ENCODE results near the gene DCC. TPM values are rescaled to one million over a fixed set of nuclear protein-coding genes. Genes with fewer than 3 reads are reported as not detected.

The DCC gene
- total and polyA plus RNA-seq, 2 donors (not counting 1 experiment from before 2014, with no cell fraction given): not detected

DNA sequence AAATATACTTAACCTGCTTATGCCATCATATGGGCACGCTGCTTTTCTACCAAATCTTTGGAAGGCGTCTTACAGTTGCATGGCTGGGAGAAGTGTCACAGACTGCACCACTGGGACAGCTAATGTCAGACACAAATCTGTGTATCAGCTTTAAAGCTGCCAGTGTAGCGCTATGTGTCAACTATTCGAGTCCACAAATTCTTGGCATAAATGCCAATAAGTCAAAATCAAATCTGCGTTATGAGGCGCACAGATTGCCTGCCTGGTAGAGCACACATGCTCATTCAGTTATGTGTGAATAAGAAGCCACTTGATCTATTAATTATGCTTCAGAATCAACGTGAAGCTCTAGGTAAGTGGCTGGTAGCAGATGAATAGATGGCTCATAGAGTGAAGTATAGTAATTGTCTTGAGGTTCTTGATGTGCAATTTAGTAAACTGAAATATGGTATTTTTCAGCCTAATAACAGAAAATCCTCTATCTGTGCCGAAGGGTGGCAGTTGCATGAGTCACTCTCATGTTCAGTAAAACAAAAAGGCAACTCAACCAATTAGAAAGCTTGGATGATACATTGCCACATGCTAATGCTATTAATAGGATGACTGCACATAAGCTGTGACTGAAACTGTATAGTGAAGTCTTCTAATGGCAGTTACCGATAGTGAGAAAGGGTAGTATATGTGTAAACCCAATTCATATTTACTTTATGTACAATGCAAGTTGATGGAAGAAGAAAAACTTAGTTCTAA, 52.0 kb downstream of the DCC start:
- ATAC-seq (ENCODE audit: low read depth) (no peak), DNase-seq (no peak)
- ChIA-PET CTCF (no interaction called here), POLR2A (no interaction called here)
- 92% methylated on average over 6 of the region's 9 CpGs for WGBS (ENCODE audit: insufficient coverage)
- H3K4me3 Mint-ChIP-seq: no peak overlapping the region
- H3K27me3 Mint-ChIP-seq: no peaks in the 10 kb centered on the region
- H3K27ac Mint-ChIP-seq: no peak overlapping the region
- H3K4me1 Mint-ChIP-seq: no peaks in the 10 kb centered on the region
- Histone ChIP-seq H3K36me3 (replicated peaks in 1 of 2; ENCODE audit: control extremely low read depth in 1 of 2, control insufficient read depth in 1 of 2, extremely low read depth in 1 of 2, insufficient read depth in 2 of 2, low read length in 1 of 2) (no peaks in the 10 kb centered on the region), H3K27me3 (replicated peaks in 1 of 4; ENCODE audit: control extremely low read depth in 1 of 4, control insufficient read depth in 3 of 4, insufficient read depth in 4 of 4, low read length in 3 of 4) (no peaks in the 10 kb centered on the region), H3K4me2 (replicated peaks; ENCODE audit: low read depth, low read length, poor library complexity, severe bottlenecking) (no peak overlapping the region), H3K4me1 (ENCODE audit: control insufficient read depth in 2 of 2, insufficient read depth in 2 of 2, low read length in 2 of 2) (no peaks in the 10 kb centered on the region), H3K4me3 (ENCODE audit: control extremely low read depth in 1 of 5, extremely low read depth in 1 of 5, insufficient read depth in 1 of 5, low read depth in 2 of 5, low read length in 4 of 5) (no peak overlapping the region), H2AFZ (ENCODE audit: insufficient read depth, low read depth, low read length, poor library complexity, severe bottlenecking) (no peak overlapping the region), H3K79me2 (ENCODE audit: control insufficient read depth, insufficient read depth, low read length) (no peaks in the 10 kb centered on the region), H3K9me3 (ENCODE audit: control extremely low read depth in 1 of 3, control insufficient read depth in 2 of 3, insufficient read depth in 1 of 3, low read length in 2 of 3) (no peaks in the 10 kb centered on the region), H3K27ac (ENCODE audit: low read length in 2 of 2) (no peak overlapping the region), H4K20me1 (ENCODE audit: control insufficient read depth, insufficient read depth, low read length, poor library complexity, severe bottlenecking) (no peaks in the 10 kb centered on the region), H3K9ac (ENCODE audit: low read length) (no peak overlapping the region)
- intact Hi-C loops (cut with micrococcal nuclease): no loop called here
- no peaks in the 10 kb centered on the region for H3K9me3 Mint-ChIP-seq (ENCODE audit: insufficient read depth)
- no peak for TF ChIP-seq EZH2 (IDR thresholded peaks at IDR 0.05; ENCODE audit: borderline replicate concordance, insufficient read depth, low read depth, low read length, poor library complexity, severe bottlenecking)
- TF ChIP-seq, protein P1, sequence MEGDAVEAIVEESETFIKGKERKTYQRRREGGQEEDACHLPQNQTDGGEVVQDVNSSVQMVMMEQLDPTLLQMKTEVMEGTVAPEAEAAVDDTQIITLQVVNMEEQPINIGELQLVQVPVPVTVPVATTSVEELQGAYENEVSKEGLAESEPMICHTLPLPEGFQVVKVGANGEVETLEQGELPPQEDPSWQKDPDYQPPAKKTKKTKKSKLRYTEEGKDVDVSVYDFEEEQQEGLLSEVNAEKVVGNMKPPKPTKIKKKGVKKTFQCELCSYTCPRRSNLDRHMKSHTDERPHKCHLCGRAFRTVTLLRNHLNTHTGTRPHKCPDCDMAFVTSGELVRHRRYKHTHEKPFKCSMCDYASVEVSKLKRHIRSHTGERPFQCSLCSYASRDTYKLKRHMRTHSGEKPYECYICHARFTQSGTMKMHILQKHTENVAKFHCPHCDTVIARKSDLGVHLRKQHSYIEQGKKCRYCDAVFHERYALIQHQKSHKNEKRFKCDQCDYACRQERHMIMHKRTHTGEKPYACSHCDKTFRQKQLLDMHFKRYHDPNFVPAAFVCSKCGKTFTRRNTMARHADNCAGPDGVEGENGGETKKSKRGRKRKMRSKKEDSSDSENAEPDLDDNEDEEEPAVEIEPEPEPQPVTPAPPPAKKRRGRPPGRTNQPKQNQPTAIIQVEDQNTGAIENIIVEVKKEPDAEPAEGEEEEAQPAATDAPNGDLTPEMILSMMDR (IDR thresholded peaks at IDR 0.05): no peak

DNA sequence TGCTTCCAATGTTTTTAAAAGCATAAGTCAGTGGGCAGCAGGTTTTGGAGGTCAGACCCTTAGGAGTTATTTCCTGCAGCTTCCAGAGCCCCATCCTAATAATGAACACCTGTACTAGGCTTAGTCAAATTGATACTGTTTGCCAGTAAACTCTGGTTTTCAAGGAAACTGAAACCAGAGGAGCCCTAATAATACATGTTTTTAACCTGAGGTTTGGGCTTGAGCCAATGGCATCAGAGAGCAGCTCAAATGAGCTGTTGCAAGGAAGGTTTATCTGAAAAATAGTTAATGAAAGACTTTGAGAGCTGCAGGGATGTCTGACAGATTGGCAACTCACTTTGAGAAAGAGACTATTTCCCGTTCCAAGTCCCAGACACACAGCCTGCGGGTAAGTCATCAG, 54.6 kb downstream of the DCC start:
- WGBS (ENCODE audit: insufficient coverage): no CpG with 5 or more reads among the region's 2 CpGs
- DNase-seq: no peak
- H2AFZ ChIP-seq (ENCODE audit: insufficient read depth, low read depth, low read length, poor library complexity, severe bottlenecking): no peak overlapping the region
- intact Hi-C loops (cut with micrococcal nuclease): no loop called here
- no peak overlapping the region for H3K9ac ChIP-seq (ENCODE audit: low read length)
- Mint-ChIP-seq H3K4me1 (no peaks in the 10 kb centered on the region), H3K4me3 (no peak overlapping the region), H3K27ac (no peak overlapping the region), H3K9me3 (ENCODE audit: insufficient read depth) (no peaks in the 10 kb centered on the region), H3K27me3 (no peaks in the 10 kb centered on the region)
- no peaks in the 10 kb centered on the region for H3K4me1 ChIP-seq (ENCODE audit: control insufficient read depth in 2 of 2, insufficient read depth in 2 of 2, low read length in 2 of 2)
- no peak overlapping the region for H3K4me3 ChIP-seq (ENCODE audit: control extremely low read depth in 1 of 5, extremely low read depth in 1 of 5, insufficient read depth in 1 of 5, low read depth in 2 of 5, low read length in 4 of 5)
- no peaks in the 10 kb centered on the region for H3K27me3 ChIP-seq (replicated peaks in 1 of 4; ENCODE audit: control extremely low read depth in 1 of 4, control insufficient read depth in 3 of 4, insufficient read depth in 4 of 4, low read length in 3 of 4)
- H3K4me2 ChIP-seq (replicated peaks; ENCODE audit: low read depth, low read length, poor library complexity, severe bottlenecking): no peak overlapping the region
- no peaks in the 10 kb centered on the region for H4K20me1 ChIP-seq (ENCODE audit: control insufficient read depth, insufficient read depth, low read length, poor library complexity, severe bottlenecking)
- POLR2A ChIA-PET: no interaction called here
- no peaks in the 10 kb centered on the region for H3K9me3 ChIP-seq (ENCODE audit: control extremely low read depth in 1 of 3, control insufficient read depth in 2 of 3, insufficient read depth in 1 of 3, low read length in 2 of 3)
- CTCF ChIA-PET: no interaction called here
- TF ChIP-seq, protein P1 (IDR thresholded peaks at IDR 0.05): no peak
- no peak for TF ChIP-seq EZH2 (IDR thresholded peaks at IDR 0.05; ENCODE audit: borderline replicate concordance, insufficient read depth, low read depth, low read length, poor library complexity, severe bottlenecking)
- ATAC-seq (ENCODE audit: low read depth): no peak
- H3K36me3 ChIP-seq (replicated peaks in 1 of 2; ENCODE audit: control extremely low read depth in 1 of 2, control insufficient read depth in 1 of 2, extremely low read depth in 1 of 2, insufficient read depth in 2 of 2, low read length in 1 of 2): no peaks in the 10 kb centered on the region
- H3K27ac ChIP-seq (ENCODE audit: low read length in 2 of 2): no peak overlapping the region
- no peaks in the 10 kb centered on the region for H3K79me2 ChIP-seq (ENCODE audit: control insufficient read depth, insufficient read depth, low read length)

Data from B cell (primary cell).